Measurements from ENCODE around the gene ERP27. TPM values are rescaled to one million over a fixed set of nuclear protein-coding genes. Genes with fewer than 3 reads are reported as not detected.

Gene ERP27
- total RNA-seq, 2 donors from 2014 or later = 9.9 to 14.9 TPM

GRCh38 chr12:14902465-14902864 is 35.9 kb downstream of the ERP27 start:
- DNase-seq (no peak), ATAC-seq (no peak)
- peaks cover 2% of the 10 kb centered on the region for H3K4me1 Mint-ChIP-seq
- no peak overlapping the region for H3K27ac Mint-ChIP-seq
- no peaks in the 10 kb centered on the region for H3K36me3 Mint-ChIP-seq (ENCODE audit: low read depth)
- no peaks in the 10 kb centered on the region for H3K9me3 ChIP-seq (ENCODE audit: control insufficient read depth, low read length, poor library complexity, severe bottlenecking)
- no peak overlapping the region for H3K4me3 Mint-ChIP-seq
- no peaks in the 10 kb centered on the region for H3K27me3 Mint-ChIP-seq

GRCh38 chr12:14901228-14901562 is 37.1 kb downstream of the ERP27 start:
- H3K36me3 Mint-ChIP-seq (ENCODE audit: low read depth) = no peaks in the 10 kb centered on the region
- no peaks in the 10 kb centered on the region for H3K9me3 ChIP-seq (ENCODE audit: control insufficient read depth, low read length, poor library complexity, severe bottlenecking)
- H3K4me3 Mint-ChIP-seq = no peak overlapping the region
- ATAC-seq (no peak), DNase-seq (no peak)
- peaks cover 2% of the 10 kb centered on the region for H3K4me1 Mint-ChIP-seq
- no peak overlapping the region for H3K27ac Mint-ChIP-seq
- H3K27me3 Mint-ChIP-seq = no peaks in the 10 kb centered on the region

- H3K9me3 ChIP-seq (ENCODE audit: control insufficient read depth, low read length, poor library complexity, severe bottlenecking) = no peaks in the 10 kb centered on the region
- Mint-ChIP-seq H3K27ac (no peak overlapping the region), H3K4me3 (no peak overlapping the region), H3K4me1 (peaks cover 2% of the 10 kb centered on the region), H3K36me3 (ENCODE audit: low read depth) (no peaks in the 10 kb centered on the region), H3K27me3 (no peaks in the 10 kb centered on the region)
- ATAC-seq (no peak), DNase-seq (no peak)
These were observed 37.7 kb downstream of the ERP27 start for GRCh38 chr12:14900521-14901227.

- ATAC-seq = no peak
- Mint-ChIP-seq H3K4me3 (no peak overlapping the region), H3K27ac (no peak overlapping the region), H3K36me3 (ENCODE audit: low read depth) (no peaks in the 10 kb centered on the region), H3K27me3 (no peaks in the 10 kb centered on the region), H3K4me1 (no peaks in the 10 kb centered on the region)
- no peak for DNase-seq
- no peaks in the 10 kb centered on the region for H3K9me3 ChIP-seq (ENCODE audit: control insufficient read depth, low read length, poor library complexity, severe bottlenecking)
These were observed 41.7 kb downstream of the ERP27 start for GRCh38 chr12:14896521-14897169.

GRCh38 chr12:14893506-14894250 is 44.7 kb downstream of the ERP27 start:
- H3K27ac Mint-ChIP-seq = no peak overlapping the region

GRCh38 chr12:14892726-14893505 is 45.4 kb downstream of the ERP27 start:
- DNase-seq (no peak), ATAC-seq (no peak)
- H3K4me1 Mint-ChIP-seq = no peaks in the 10 kb centered on the region
- H3K27me3 Mint-ChIP-seq = peaks cover 7% of the 10 kb centered on the region
- no peak overlapping the region for H3K27ac Mint-ChIP-seq
- H3K9me3 ChIP-seq (ENCODE audit: control insufficient read depth, low read length, poor library complexity, severe bottlenecking) = no peaks in the 10 kb centered on the region
- peaks cover 6% of the 10 kb centered on the region for H3K36me3 Mint-ChIP-seq (ENCODE audit: low read depth)
- H3K4me3 Mint-ChIP-seq = no peak overlapping the region

More at GRCh38 chr12:14893506-14894250, 44.7 kb downstream of the ERP27 start:
- no peak overlapping the region for H3K4me3 Mint-ChIP-seq
- no peaks in the 10 kb centered on the region for H3K4me1 Mint-ChIP-seq
- H3K9me3 ChIP-seq (ENCODE audit: control insufficient read depth, low read length, poor library complexity, severe bottlenecking) = no peaks in the 10 kb centered on the region
- no peak for ATAC-seq
- DNase-seq = no peak
- H3K27me3 Mint-ChIP-seq = peaks cover 7% of the 10 kb centered on the region
- H3K36me3 Mint-ChIP-seq (ENCODE audit: low read depth) = peaks cover 3% of the 10 kb centered on the region

GRCh38 chr12:14890701-14891100 is 47.6 kb downstream of the ERP27 start:
- Mint-ChIP-seq H3K4me1 (no peaks in the 10 kb centered on the region), H3K27me3 (peaks cover 23% of the 10 kb centered on the region), H3K36me3 (ENCODE audit: low read depth) (peaks cover 6% of the 10 kb centered on the region), H3K27ac (no peak overlapping the region), H3K4me3 (no peak overlapping the region)
- ATAC-seq (no peak), DNase-seq (no peak)
- H3K9me3 ChIP-seq (ENCODE audit: control insufficient read depth, low read length, poor library complexity, severe bottlenecking) = no peaks in the 10 kb centered on the region

- H3K9me3 ChIP-seq (ENCODE audit: control insufficient read depth, low read length, poor library complexity, severe bottlenecking) = no peaks in the 10 kb centered on the region
- Mint-ChIP-seq H3K36me3 (ENCODE audit: low read depth) (peaks cover 6% of the 10 kb centered on the region), H3K27ac (no peak overlapping the region), H3K4me3 (no peak overlapping the region), H3K4me1 (peaks cover 11% of the 10 kb centered on the region), H3K27me3 (peaks cover 27% of the 10 kb centered on the region)
- DNase-seq (no peak), ATAC-seq (no peak)
These were observed 52.1 kb downstream of the ERP27 start for GRCh38 chr12:14886271-14886670.

GRCh38 chr12:14885718-14886221 is 52.6 kb downstream of the ERP27 start, which contains the start of gene MGP:
Gene MGP, minus strand, starts transcription at chr12:14885854. Its CDS starts 63 bp downstream, at chr12:14885791.
- no peak for ATAC-seq
- Mint-ChIP-seq H3K4me1 (peaks cover 13% of the 10 kb centered on the region), H3K36me3 (ENCODE audit: low read depth) (peaks cover 5% of the 10 kb centered on the region), H3K4me3 (peak within 1 kb of the TSS; percentile 67), H3K27me3 (peaks cover 22% of the 10 kb centered on the region), H3K27ac (peak within 1 kb of the TSS; percentile 78)
- no peaks in the 10 kb centered on the region for H3K9me3 ChIP-seq (ENCODE audit: control insufficient read depth, low read length, poor library complexity, severe bottlenecking)
- DNase-seq = no peak

GRCh38 chr12:14884458-14884878 is 53.9 kb downstream of the ERP27 start:
- DNase-seq (peak; percentile 45 to 73 (median 54)), ATAC-seq (peak; percentile 97)
- peaks cover 5% of the 10 kb centered on the region for H3K36me3 Mint-ChIP-seq (ENCODE audit: low read depth)
- H3K9me3 ChIP-seq (ENCODE audit: control insufficient read depth, low read length, poor library complexity, severe bottlenecking) = no peaks in the 10 kb centered on the region
- H3K4me1 Mint-ChIP-seq = peaks cover 14% of the 10 kb centered on the region
- peaks cover 20% of the 10 kb centered on the region for H3K27me3 Mint-ChIP-seq
- peak overlapping the region; percentile 67 for H3K4me3 Mint-ChIP-seq
- H3K27ac Mint-ChIP-seq = peak overlapping the region; percentile 78

- no peaks in the 10 kb centered on the region for H3K9me3 ChIP-seq (ENCODE audit: control insufficient read depth, low read length, poor library complexity, severe bottlenecking)
- Mint-ChIP-seq H3K4me1 (peaks cover 14% of the 10 kb centered on the region), H3K27ac (no peak overlapping the region), H3K36me3 (ENCODE audit: low read depth) (peaks cover 5% of the 10 kb centered on the region), H3K4me3 (no peak overlapping the region), H3K27me3 (peaks cover 20% of the 10 kb centered on the region)
- DNase-seq (no peak), ATAC-seq (no peak)
These were observed 54.7 kb downstream of the ERP27 start for GRCh38 chr12:14883686-14884085.

GRCh38 chr12:14880890-14881453 is 57.4 kb downstream of the ERP27 start:
- Mint-ChIP-seq H3K4me3 (no peak overlapping the region), H3K27ac (no peak overlapping the region), H3K4me1 (peaks cover 14% of the 10 kb centered on the region), H3K27me3 (peaks cover 10% of the 10 kb centered on the region), H3K36me3 (ENCODE audit: low read depth) (peaks cover 6% of the 10 kb centered on the region)
- no peaks in the 10 kb centered on the region for H3K9me3 ChIP-seq (ENCODE audit: control insufficient read depth, low read length, poor library complexity, severe bottlenecking)
- ATAC-seq (no peak), DNase-seq (no peak)
